HepG2 (cell line): ENCODE data around the gene CSTF1. TPM values are rescaled to one million over a fixed set of nuclear protein-coding genes. Genes with fewer than 3 reads are reported as not detected.

Experiments used
- BRCA1 ChIP-seq: sonication (generic); formaldehyde crosslinking; IDR thresholded peaks from 2 replicates; pipeline ENCODE4 v1.4.0; 2020; ENCODE audit warnings: missing genetic modification reagents
- EEA1 ChIP-seq: sonication (generic); formaldehyde crosslinking; IDR thresholded peaks from 2 replicates; pipeline ENCODE4 v1.5.1; 2020; ENCODE audit warnings: mild to moderate bottlenecking, missing genetic modification reagents, borderline replicate concordance
- ELF3 ChIP-seq: IDR thresholded peaks from 2 replicates; pipeline ENCODE4 v1.6.1; 2016; ENCODE audit warnings: missing genetic modification reagents, missing compliant biosample characterization
- KDM1A ChIP-seq: IDR thresholded peaks from 2 replicates; pipeline ENCODE4 v1.6.1; 2016; ENCODE audit warnings: missing compliant biosample characterization
- KDM4B ChIP-seq: sonication (generic); formaldehyde crosslinking; IDR thresholded peaks from 2 replicates; pipeline ENCODE4 v1.4.0; 2020; ENCODE audit warnings: missing genetic modification reagents
- KDM6A ChIP-seq: IDR thresholded peaks from 2 replicates; pipeline ENCODE4 v1.6.1; 2016; ENCODE audit warnings: low read depth
- NBN ChIP-seq: fragments of 450-650 bp; conservative IDR thresholded peaks from 2 replicates; pipeline ENCODE4 v1.6.1; 2017
- POGZ ChIP-seq: sonication (generic); formaldehyde crosslinking; IDR thresholded peaks from 2 replicates; pipeline ENCODE4 v1.4.0; 2020; ENCODE audit warnings: mild to moderate bottlenecking, missing genetic modification reagents
- SIN3A ChIP-seq: IDR thresholded peaks from 2 replicates; pipeline ENCODE4 v1.6.1; 2011; ENCODE audit warnings: low read depth, mild to moderate bottlenecking, control low read depth, low read length, borderline replicate concordance
- SP5 ChIP-seq: IDR thresholded peaks from 2 replicates; pipeline ENCODE4 v1.6.1; 2016; ENCODE audit warnings: low read depth, borderline replicate concordance
- XRCC5 ChIP-seq: fragments of 200-400 bp; formaldehyde crosslinking; optimal IDR thresholded peaks from 2 replicates; pipeline ENCODE3; 2017; ENCODE audit warnings: mild to moderate bottlenecking, low read length
- ZBTB7A ChIP-seq: sonication (generic); formaldehyde crosslinking; IDR thresholded peaks from 2 replicates; pipeline ENCODE4 v1.8.0; 2022; ENCODE audit warnings: mild to moderate bottlenecking, missing genetic modification reagents
- ZNF292 ChIP-seq: sonication (generic); formaldehyde crosslinking; IDR thresholded peaks from 2 replicates; pipeline ENCODE4 v1.8.1; 2022; ENCODE audit warnings: mild to moderate bottlenecking, low read depth, missing genetic modification reagents, borderline replicate concordance
- ZNF329 ChIP-seq: sonication (generic); formaldehyde crosslinking; IDR thresholded peaks from 2 replicates; pipeline ENCODE4 v1.9.0; 2021; ENCODE audit warnings: low read depth, mild to moderate bottlenecking, missing genetic modification reagents
- ZNF468 ChIP-seq: sonication (generic); formaldehyde crosslinking; IDR thresholded peaks from 2 replicates; pipeline ENCODE4 v1.8.0; 2022; ENCODE audit warnings: mild to moderate bottlenecking, moderate library complexity, missing genetic modification reagents
- ZNF484 ChIP-seq: sonication (generic); formaldehyde crosslinking; IDR thresholded peaks from 2 replicates; pipeline ENCODE4 v1.5.1; 2020; ENCODE audit warnings: mild to moderate bottlenecking, low read depth, missing genetic modification reagents, borderline replicate concordance
- ZNF556 ChIP-seq: sonication (generic); formaldehyde crosslinking; IDR thresholded peaks from 2 replicates; pipeline ENCODE4 v1.4.0; 2020; ENCODE audit warnings: mild to moderate bottlenecking, missing genetic modification reagents, borderline replicate concordance
- ZNF557 ChIP-seq: sonication (generic); formaldehyde crosslinking; IDR thresholded peaks from 2 replicates; pipeline ENCODE4 v1.4.0; 2020; ENCODE audit warnings: missing genetic modification reagents
- ZNF629 ChIP-seq: sonication (generic); formaldehyde crosslinking; conservative IDR thresholded peaks from 2 replicates; pipeline ENCODE4 v1.5.0; 2020; ENCODE audit warnings: missing genetic modification reagents
- ZNF644 ChIP-seq: IDR thresholded peaks from 2 replicates; pipeline ENCODE4 v1.6.1; 2016; ENCODE audit warnings: low read depth
- ZSCAN31 ChIP-seq: sonication (generic); formaldehyde crosslinking; IDR thresholded peaks from 2 replicates; pipeline ENCODE4 v1.5.0; 2020; ENCODE audit warnings: low read depth, mild to moderate bottlenecking, missing genetic modification reagents
- polyA plus RNA-seq, 8 experiments: library from polyadenylated mRNA; depleted of rRNA in 3 of 8; stranded (reverse) in 7 of 8; unstranded in 1 of 8; fragments of >200 nt; fragmentation: Illumina TruSeq in 4 of 8; extraction: Trizol in 4 of 8; gene quantifications; 2 replicates each; pipeline versions ENCODE4 v1.2.1 to v1.2.3, GENCODE V29; 2011 to 2016; ENCODE audit warnings: low read depth in 4 of 8, missing spikeins in 1 of 8, mixed read lengths in 1 of 8; ENCODE audit not compliant: insufficient read depth in 1 of 8
- total RNA-seq, 5 experiments: library from RNA; depleted of rRNA; stranded (reverse); fragments of >200 nt; fragmentation: Illumina TruSeq; extraction: Trizol; gene quantifications; 2 replicates each; pipeline ENCODE4 v1.2.3, GENCODE V29; 2016; ENCODE audit warnings: low read depth in 1 of 5
- TF ChIP-seq, protein P1 (sequence below): IDR thresholded peaks from 2 replicates; pipeline ENCODE4 v1.6.1; 2016; ENCODE audit warnings: control low read depth
- TF ChIP-seq, protein P2 (sequence below): IDR thresholded peaks from 2 replicates; pipeline ENCODE4 v1.6.1; 2012; ENCODE audit warnings: inconsistent platforms
- TF ChIP-seq, protein P3 (sequence below): IDR thresholded peaks from 2 replicates; pipeline ENCODE4 v1.6.1; 2016; ENCODE audit warnings: missing compliant biosample characterization, missing genetic modification reagents, borderline replicate concordance

Gene CSTF1
- total and polyA plus RNA-seq, 2 of the 13 experiments (the other 11 are each of a cell fraction or from before 2014, with no cell fraction given): 70.9 to 100 TPM

DNA sequence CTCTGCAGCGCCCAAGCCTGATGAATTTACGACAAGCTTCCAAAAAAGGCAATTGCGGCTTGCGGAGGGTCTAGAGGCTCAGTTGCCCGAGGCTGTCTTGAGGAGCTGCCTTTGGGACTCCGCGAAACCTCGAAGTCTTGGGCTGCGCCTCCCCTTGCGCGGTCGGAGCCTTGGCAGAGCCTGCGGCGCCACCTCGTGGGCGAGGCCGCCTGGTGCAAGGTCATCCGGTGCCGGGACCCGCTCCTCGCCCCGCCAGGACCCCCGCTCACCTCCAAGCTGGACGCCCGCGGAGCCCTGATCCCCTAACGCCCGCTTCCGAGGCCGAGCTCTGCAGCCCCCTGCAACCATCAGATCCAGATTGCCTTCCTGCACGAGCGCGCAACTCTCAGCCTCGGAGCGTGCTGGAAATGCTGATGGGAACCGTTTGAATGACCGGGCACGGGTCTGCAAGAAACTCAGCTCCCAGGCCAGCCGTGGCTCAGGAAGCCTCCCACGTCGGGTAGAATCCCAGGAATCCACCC lies 48.5 kb upstream of the CSTF1 start (continued):
- 0 out of 2 replicates have a peak, but pooled peaks have one; percentile 40 for TF ChIP-seq ZNF329 (CRISPR knock-in tag)
- no peak for TF ChIP-seq ZSCAN31 (CRISPR knock-in tag)
- peak; percentile 57 for TF ChIP-seq XRCC5
- TF ChIP-seq, protein P1, sequence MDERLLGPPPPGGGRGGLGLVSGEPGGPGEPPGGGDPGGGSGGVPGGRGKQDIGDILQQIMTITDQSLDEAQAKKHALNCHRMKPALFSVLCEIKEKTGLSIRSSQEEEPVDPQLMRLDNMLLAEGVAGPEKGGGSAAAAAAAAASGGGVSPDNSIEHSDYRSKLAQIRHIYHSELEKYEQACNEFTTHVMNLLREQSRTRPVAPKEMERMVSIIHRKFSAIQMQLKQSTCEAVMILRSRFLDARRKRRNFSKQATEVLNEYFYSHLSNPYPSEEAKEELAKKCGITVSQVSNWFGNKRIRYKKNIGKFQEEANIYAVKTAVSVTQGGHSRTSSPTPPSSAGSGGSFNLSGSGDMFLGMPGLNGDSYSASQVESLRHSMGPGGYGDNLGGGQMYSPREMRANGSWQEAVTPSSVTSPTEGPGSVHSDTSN (CRISPR knock-in tag): no peak
- no peak for TF ChIP-seq ZNF644 (CRISPR knock-in tag)
- no peak for TF ChIP-seq SIN3A
- no peak for TF ChIP-seq ZNF556 (CRISPR knock-in tag)
- peak; percentile 58; the same call in 1 of the 2 replicates for TF ChIP-seq EEA1
- TF ChIP-seq, protein P2, sequence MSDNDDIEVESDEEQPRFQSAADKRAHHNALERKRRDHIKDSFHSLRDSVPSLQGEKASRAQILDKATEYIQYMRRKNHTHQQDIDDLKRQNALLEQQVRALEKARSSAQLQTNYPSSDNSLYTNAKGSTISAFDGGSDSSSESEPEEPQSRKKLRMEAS: no peak
- TF ChIP-seq, protein P3, sequence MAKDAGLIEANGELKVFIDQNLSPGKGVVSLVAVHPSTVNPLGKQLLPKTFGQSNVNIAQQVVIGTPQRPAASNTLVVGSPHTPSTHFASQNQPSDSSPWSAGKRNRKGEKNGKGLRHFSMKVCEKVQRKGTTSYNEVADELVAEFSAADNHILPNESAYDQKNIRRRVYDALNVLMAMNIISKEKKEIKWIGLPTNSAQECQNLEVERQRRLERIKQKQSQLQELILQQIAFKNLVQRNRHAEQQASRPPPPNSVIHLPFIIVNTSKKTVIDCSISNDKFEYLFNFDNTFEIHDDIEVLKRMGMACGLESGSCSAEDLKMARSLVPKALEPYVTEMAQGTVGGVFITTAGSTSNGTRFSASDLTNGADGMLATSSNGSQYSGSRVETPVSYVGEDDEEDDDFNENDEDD (CRISPR knock-in tag): no peak
- TF ChIP-seq ZNF292 (CRISPR knock-in tag): no peak
- no peak for TF ChIP-seq ZNF629 (CRISPR knock-in tag)
- peak; percentile 55; the same call in 1 of the 2 replicates for TF ChIP-seq ZBTB7A (CRISPR knock-in tag)
- TF ChIP-seq ZNF557 (CRISPR knock-in tag): no peak
- TF ChIP-seq KDM1A (CRISPR knock-in tag): no peak
- TF ChIP-seq NBN: no peak
- TF ChIP-seq BRCA1 (CRISPR knock-in tag): no peak
- peak; percentile 47; the same call in 1 of the 2 replicates for TF ChIP-seq POGZ (CRISPR knock-in tag)
- no peak for TF ChIP-seq KDM4B (CRISPR knock-in tag)
- TF ChIP-seq ELF3: no peak
- TF ChIP-seq ZNF468: no peak
- no peak for TF ChIP-seq ZNF484
- TF ChIP-seq KDM6A: no peak
- no peak for TF ChIP-seq SP5
